Right lobe of liver (tissue), 4 donors: ENCODE measurements around the gene LRRC70.

Experiments
- CTCF ChIP-seq, 4 donors: fragments of 200-600 bp in 3 of 4; fragments of 450-650 bp in 1 of 4; IDR thresholded peaks; one replicate each; pipeline versions ENCODE4 v1.5.1 to v1.8.0; 2016 to 2022; ENCODE audit warnings: antibody characterized with exemption in 4 of 4, mild to moderate bottlenecking in 2 of 4
- POLR2A ChIP-seq: fragments of 450-650 bp; IDR thresholded peaks from one replicate; pipeline ENCODE4 v1.6.1; 2017; ENCODE audit warnings: antibody characterized with exemption, mild to moderate bottlenecking
- donor health status: DM: no; HTN: no; CAD: no.
- donor health status: DM: no; HTN: no; CAD: no.
- donor health status: DM: no; HTN: yes; CAD: no.

GRCh38 chr5:62616615-62617277 lies 38.1 kb downstream of the LRRC70 start:
- TF ChIP-seq CTCF (IDR thresholded peaks at IDR 0.05) (no peak), POLR2A (no peak)
